ENCODE data around the gene CBLN3. TPM values are rescaled to one million over a fixed set of nuclear protein-coding genes. Genes with fewer than 3 reads are reported as not detected.
A peak's percentile ranks its signal among the peaks of the same experiment; 100 is the strongest.

CBLN3 gene
- total RNA-seq, 2 experiments from 2014 or later = 2.0 to 6.7 TPM

GRCh38 chr14:24435998-24436354 is 6.5 kb upstream of the CBLN3 start:
- intact Hi-C loops (cut with micrococcal nuclease; ENCODE audit: unreplicated experiment) = loop anchor here (1.0 kb wide), 2 partner anchors 71 to 103 kb away; no protein-coding TSS in a partner anchor
- no TSS peak for BruUV-seq (replicated peaks)
- Histone ChIP-seq H3K79me2 (ENCODE audit: insufficient read depth, low read depth, low read length) (peaks cover 6% of the 10 kb centered on the region; the same call in 1 of the 2 replicates), H3K36me3 (ENCODE audit: insufficient read depth, low read length) (peaks cover 61% of the 10 kb centered on the region), H3K4me1 (ENCODE audit: insufficient read depth, low read length, poor library complexity, severe bottlenecking) (peaks cover 55% of the 10 kb centered on the region), H3K9me3 (ENCODE audit: low read length) (no peaks in the 10 kb centered on the region), H2AFZ (ENCODE audit: low read length) (no peak overlapping the region), H3K9me2 (ENCODE audit: insufficient read depth, low read length) (no peaks in the 10 kb centered on the region), H3K27ac (ENCODE audit: low read depth, low read length, poor library complexity, severe bottlenecking) (peak overlapping the region; percentile 80), H3K4me3 (ENCODE audit: low read depth, low read length, poor library complexity, severe bottlenecking) (no peak overlapping the region), H4K20me1 (ENCODE audit: insufficient read depth, low read length) (no peaks in the 10 kb centered on the region), H3K4me2 (ENCODE audit: low read length) (peak overlapping the region; percentile 63)
- TF ChIP-seq EZH2phosphoT487 (IDR thresholded peaks at IDR 0.05; ENCODE audit: borderline replicate concordance, low read depth, low read length) (no peak), CTCF (conservative IDR thresholded peaks at IDR 0.05; ENCODE audit: low read length) (no peak)
- DNase-seq (ENCODE audit: low spot score) = no peak
- POLR2A ChIA-PET = interaction anchor here (1.5 kb wide), 1 partner anchor 70 kb away, joined by 11 read pairs; no protein-coding TSS in a partner anchor
- CTCF ChIA-PET (ENCODE audit: unreplicated experiment) = interaction anchor here (1.3 to 3.0 kb wide), 3 partner anchors 70 to 103 kb away, joined by 12 to 16 read pairs (median 14); no protein-coding TSS in a partner anchor

- Histone ChIP-seq H4K20me1 (ENCODE audit: insufficient read depth, low read length) (no peaks in the 10 kb centered on the region), H3K4me1 (ENCODE audit: insufficient read depth, low read length, poor library complexity, severe bottlenecking) (peaks cover 51% of the 10 kb centered on the region), H3K36me3 (ENCODE audit: insufficient read depth, low read length) (peaks cover 54% of the 10 kb centered on the region), H3K4me2 (ENCODE audit: low read length) (no peak overlapping the region), H2AFZ (ENCODE audit: low read length) (no peak overlapping the region), H3K4me3 (ENCODE audit: low read depth, low read length, poor library complexity, severe bottlenecking) (no peak overlapping the region), H3K27ac (ENCODE audit: low read depth, low read length, poor library complexity, severe bottlenecking) (no peak overlapping the region), H3K9me2 (ENCODE audit: insufficient read depth, low read length) (no peaks in the 10 kb centered on the region), H3K79me2 (ENCODE audit: insufficient read depth, low read depth, low read length) (peaks cover 5% of the 10 kb centered on the region; the same call in 1 of the 2 replicates), H3K9me3 (ENCODE audit: low read length) (no peaks in the 10 kb centered on the region)
- no TSS peak for BruUV-seq (replicated peaks)
- intact Hi-C loops (cut with micrococcal nuclease; ENCODE audit: unreplicated experiment) = no loop called here
- no peak for DNase-seq (ENCODE audit: low spot score)
- ChIA-PET POLR2A (interaction anchor here (1.2 to 1.5 kb wide), 2 partner anchors 69 to 95 kb away, joined by 3 to 11 read pairs; partner anchors contain the start of gene RIPK3), CTCF (ENCODE audit: unreplicated experiment) (interaction anchor here (1.3 to 3.0 kb wide), 2 partner anchors 69 to 74 kb away, joined by 12 to 14 read pairs; no protein-coding TSS in a partner anchor)
- TF ChIP-seq EZH2phosphoT487 (IDR thresholded peaks at IDR 0.05; ENCODE audit: borderline replicate concordance, low read depth, low read length) (no peak), CTCF (conservative IDR thresholded peaks at IDR 0.05; ENCODE audit: low read length) (no peak)
Measured at GRCh38 chr14:24435192-24435810, 5.8 kb upstream of the CBLN3 start.

- Histone ChIP-seq H3K4me1 (ENCODE audit: insufficient read depth, low read length, poor library complexity, severe bottlenecking) (peaks cover 49% of the 10 kb centered on the region), H3K4me3 (ENCODE audit: low read depth, low read length, poor library complexity, severe bottlenecking) (no peak overlapping the region), H3K9me3 (ENCODE audit: low read length) (no peaks in the 10 kb centered on the region), H3K27ac (ENCODE audit: low read depth, low read length, poor library complexity, severe bottlenecking) (no peak overlapping the region), H3K79me2 (ENCODE audit: insufficient read depth, low read depth, low read length) (peaks cover 5% of the 10 kb centered on the region; the same call in 1 of the 2 replicates), H3K9me2 (ENCODE audit: insufficient read depth, low read length) (no peaks in the 10 kb centered on the region), H2AFZ (ENCODE audit: low read length) (no peak overlapping the region), H3K36me3 (ENCODE audit: insufficient read depth, low read length) (peaks cover 48% of the 10 kb centered on the region), H3K4me2 (ENCODE audit: low read length) (no peak overlapping the region), H4K20me1 (ENCODE audit: insufficient read depth, low read length) (no peaks in the 10 kb centered on the region)
- intact Hi-C loops (cut with micrococcal nuclease; ENCODE audit: unreplicated experiment) = no loop called here
- BruUV-seq (replicated peaks) = no TSS peak
- POLR2A ChIA-PET = interaction anchor here (1.0 to 1.2 kb wide), 2 partner anchors 95 to 133 kb away, joined by 3 to 5 read pairs; partner anchors contain the start of gene RIPK3
- TF ChIP-seq EZH2phosphoT487 (IDR thresholded peaks at IDR 0.05; ENCODE audit: borderline replicate concordance, low read depth, low read length) = no peak
- no peak for TF ChIP-seq CTCF (conservative IDR thresholded peaks at IDR 0.05; ENCODE audit: low read length)
- CTCF ChIA-PET (ENCODE audit: unreplicated experiment) = no interaction called here
- no peak for DNase-seq (ENCODE audit: low spot score)
Measured at GRCh38 chr14:24434676-24435075, 5.2 kb upstream of the CBLN3 start.

Data from OCI-LY7 (cell line).